Measurements from ENCODE around the gene PNKD. TPM values are rescaled to one million over a fixed set of nuclear protein-coding genes. Genes with fewer than 3 reads are reported as not detected.
A peak's percentile ranks its signal among the peaks of the same experiment; 100 is the strongest.

Gene PNKD
- total RNA-seq, 1 donor from 2014 or later: 58.4 TPM

DNA sequence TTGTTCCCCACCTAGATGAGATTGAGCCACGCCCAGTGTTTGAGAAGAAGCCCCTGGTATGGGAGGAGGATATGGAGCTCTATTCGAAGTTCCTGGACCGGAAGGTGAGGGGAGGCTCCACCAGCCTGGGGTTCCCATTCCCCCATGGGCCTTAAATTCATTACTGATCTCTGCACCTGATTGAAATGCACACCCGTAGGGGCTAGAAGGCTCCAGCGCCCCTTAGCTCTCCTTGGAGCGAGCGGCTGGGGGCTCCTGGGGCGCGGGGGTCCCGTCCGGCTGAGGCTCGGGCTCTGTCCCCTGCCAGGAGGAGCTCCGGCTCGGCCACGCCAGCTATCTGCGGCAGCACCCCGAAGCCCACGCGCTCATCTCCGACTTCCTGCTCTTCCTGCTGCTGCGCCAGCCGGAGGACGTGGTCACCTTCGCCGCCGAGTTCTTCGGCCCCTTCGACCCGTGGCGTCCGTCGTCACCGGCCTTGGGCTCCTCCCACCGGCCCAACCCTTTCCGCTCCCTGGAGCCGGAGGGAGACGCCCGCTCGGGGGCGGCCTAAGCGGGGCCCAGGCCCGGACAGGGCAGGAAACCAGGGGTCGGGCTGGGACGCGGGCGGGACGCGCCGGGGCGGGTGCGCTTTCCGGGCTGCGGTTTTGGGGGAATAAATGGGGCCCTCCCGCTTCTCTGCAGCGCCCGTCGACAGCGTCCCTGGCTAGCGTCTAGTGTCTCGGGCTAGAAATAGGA lies 97.3 kb downstream of the PNKD start:
- no peak for TF ChIP-seq CTCF (conservative IDR thresholded peaks at IDR 0.05)
- peak overlapping the region; percentile 29 for H3K27ac Mint-ChIP-seq
- H3K36me3 Mint-ChIP-seq: no peaks in the 10 kb centered on the region
- peak overlapping the region; percentile 77 for H3K4me3 Mint-ChIP-seq
- peak; percentile 82 for DNase-seq (ENCODE audit: extremely low spot score, unreplicated experiment)
- no peaks in the 10 kb centered on the region for H3K9me3 Mint-ChIP-seq
- H3K27me3 Mint-ChIP-seq: no peaks in the 10 kb centered on the region
- H3K4me1 Mint-ChIP-seq (ENCODE audit: unreplicated experiment): peaks cover 22% of the 10 kb centered on the region

DNA sequence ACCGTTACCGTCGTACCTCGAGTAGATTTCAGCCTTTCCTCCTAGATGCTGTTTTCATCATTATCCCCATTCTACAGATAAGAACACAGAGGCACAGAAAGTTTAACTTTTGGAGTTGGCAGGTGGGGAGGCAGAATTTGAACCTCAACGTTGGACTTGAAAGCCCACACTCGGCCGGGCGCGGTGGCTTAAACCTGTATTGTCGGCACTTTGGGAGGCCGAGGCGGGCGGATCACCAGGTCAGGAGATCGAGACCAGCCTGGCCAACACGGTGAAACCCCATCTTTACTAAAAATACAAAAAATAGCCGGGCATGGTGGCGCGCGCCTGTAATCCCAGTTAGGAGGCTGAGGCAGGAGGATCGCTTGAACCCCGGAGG lies 97.8 kb downstream of the PNKD start:
- no peaks in the 10 kb centered on the region for H3K36me3 Mint-ChIP-seq
- no peaks in the 10 kb centered on the region for H3K27me3 Mint-ChIP-seq
- TF ChIP-seq CTCF (conservative IDR thresholded peaks at IDR 0.05): no peak
- peak overlapping the region; percentile 77 for H3K4me3 Mint-ChIP-seq
- DNase-seq (ENCODE audit: extremely low spot score, unreplicated experiment): no peak
- H3K4me1 Mint-ChIP-seq (ENCODE audit: unreplicated experiment): peaks cover 18% of the 10 kb centered on the region
- H3K27ac Mint-ChIP-seq: no peak overlapping the region
- no peaks in the 10 kb centered on the region for H3K9me3 Mint-ChIP-seq

GRCh38 chr2:218368621-218369153 lies 98.4 kb downstream of the PNKD start:
- H3K4me3 Mint-ChIP-seq: peak overlapping the region; percentile 76
- TF ChIP-seq CTCF (conservative IDR thresholded peaks at IDR 0.05): no peak
- no peak for DNase-seq (ENCODE audit: extremely low spot score, unreplicated experiment)
- peak overlapping the region; percentile 34 for H3K27ac Mint-ChIP-seq
- H3K9me3 Mint-ChIP-seq: no peaks in the 10 kb centered on the region
- peaks cover 18% of the 10 kb centered on the region for H3K4me1 Mint-ChIP-seq (ENCODE audit: unreplicated experiment)
- no peaks in the 10 kb centered on the region for H3K36me3 Mint-ChIP-seq
- H3K27me3 Mint-ChIP-seq: no peaks in the 10 kb centered on the region

DNA sequence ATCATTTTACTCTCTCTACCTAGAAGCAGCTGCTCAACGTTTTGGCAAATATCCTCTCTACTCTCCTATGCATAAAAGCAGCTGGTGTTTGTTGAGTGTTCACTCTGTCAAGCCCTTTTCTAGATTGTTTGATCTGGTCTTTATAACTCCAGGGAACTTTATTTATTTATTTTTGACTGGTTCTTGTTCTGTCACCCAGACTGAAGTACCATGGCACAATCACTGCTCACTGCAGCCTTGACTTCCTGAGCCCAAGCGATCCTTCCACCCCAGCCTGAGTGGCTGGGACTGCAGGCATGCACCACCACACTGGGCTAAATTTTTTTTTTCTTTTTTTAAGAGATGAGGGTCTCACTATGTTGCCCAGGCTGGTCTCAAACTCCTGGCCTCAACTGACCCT lies 99.0 kb downstream of the PNKD start:
- no peak for DNase-seq (ENCODE audit: extremely low spot score, unreplicated experiment)

DNA sequence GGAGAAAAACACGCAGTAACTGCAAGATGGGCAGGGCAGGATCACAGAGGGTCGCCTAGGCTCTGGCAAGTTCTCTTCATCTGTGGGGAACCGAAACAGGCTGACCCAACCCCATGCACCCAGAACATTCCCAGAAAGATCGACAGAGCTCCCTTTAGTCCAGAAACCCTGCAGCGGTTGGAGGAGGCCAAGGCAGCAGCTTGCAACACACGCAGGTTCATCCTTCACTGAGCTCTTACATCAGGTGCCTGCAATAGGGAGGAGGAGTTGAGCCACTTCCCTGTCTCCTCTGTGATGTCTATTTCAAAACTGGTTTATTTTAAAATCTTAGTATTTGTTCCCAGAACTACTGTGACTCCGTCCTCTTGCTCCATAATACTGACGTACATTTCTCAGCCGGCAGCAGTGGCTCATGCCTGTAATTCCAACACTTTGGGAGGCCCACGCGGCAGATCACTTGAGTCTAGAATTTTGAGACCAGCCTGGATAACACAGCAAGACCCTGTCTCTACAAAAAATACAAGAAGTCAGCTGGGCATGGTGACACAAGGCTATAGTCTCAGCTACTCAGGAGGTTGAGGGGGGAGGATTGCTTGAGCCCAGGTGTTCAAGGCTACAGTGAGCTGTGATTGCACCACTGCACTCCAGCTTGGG lies 100.2 kb downstream of the PNKD start:
- no peak for DNase-seq (ENCODE audit: extremely low spot score, unreplicated experiment)
- TF ChIP-seq CTCF (conservative IDR thresholded peaks at IDR 0.05): no peak
- peaks cover 18% of the 10 kb centered on the region for H3K4me1 Mint-ChIP-seq (ENCODE audit: unreplicated experiment)
- H3K4me3 Mint-ChIP-seq: no peak overlapping the region
- no peaks in the 10 kb centered on the region for H3K27me3 Mint-ChIP-seq
- H3K9me3 Mint-ChIP-seq: no peaks in the 10 kb centered on the region
- H3K36me3 Mint-ChIP-seq: no peaks in the 10 kb centered on the region
- H3K27ac Mint-ChIP-seq: no peak overlapping the region

More for the DNA sequence above, 99.0 kb downstream of the PNKD start:
- Mint-ChIP-seq H3K27me3 (no peaks in the 10 kb centered on the region), H3K36me3 (no peaks in the 10 kb centered on the region), H3K4me1 (ENCODE audit: unreplicated experiment) (peaks cover 18% of the 10 kb centered on the region), H3K27ac (no peak overlapping the region), H3K9me3 (no peaks in the 10 kb centered on the region), H3K4me3 (no peak overlapping the region)
- TF ChIP-seq CTCF (conservative IDR thresholded peaks at IDR 0.05): no peak

Measured in type B pancreatic cell (in vitro differentiated cells).